ENCODE results near the gene PER2.

Gene PER2

DNA sequence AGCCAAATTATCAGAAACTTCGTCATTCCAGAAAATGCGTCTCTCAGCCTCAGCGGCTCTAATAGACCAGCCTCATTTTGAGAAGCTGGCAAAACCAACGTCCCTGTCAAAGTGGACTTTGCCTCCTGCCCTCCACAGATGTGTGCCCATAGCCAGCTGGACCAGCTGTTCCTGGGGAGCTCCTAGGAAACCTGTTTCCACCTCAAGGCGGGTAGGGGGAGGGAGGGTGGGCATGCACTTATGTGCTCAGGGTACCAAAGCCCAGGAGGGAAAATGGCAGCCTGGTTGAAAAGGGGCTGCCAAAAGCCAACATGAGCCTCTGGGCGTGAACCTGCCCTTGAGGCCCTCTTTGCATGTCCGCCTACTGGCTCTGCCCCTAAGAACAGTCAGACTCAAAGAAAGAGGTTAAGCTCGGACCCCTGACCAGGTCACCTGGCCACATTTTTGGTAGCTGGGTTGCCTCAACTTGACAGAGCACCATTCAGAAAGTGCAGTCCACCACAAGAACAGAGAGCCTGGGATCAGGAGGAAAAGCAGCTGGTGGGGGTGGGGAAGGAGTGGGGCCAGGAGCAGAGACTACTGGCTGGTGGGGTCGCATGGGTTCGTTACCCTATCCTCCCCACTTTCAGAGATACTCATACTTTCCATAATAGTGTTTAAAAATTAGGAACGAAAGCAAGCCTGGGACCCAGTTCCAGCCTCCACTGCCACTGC, 3.5 kb downstream of the PER2 start:
- TF ChIP-seq SIN3A (IDR thresholded peaks at IDR 0.05; ENCODE audit: borderline replicate concordance, insufficient read depth, low read length) (no peak), TAF1 (IDR thresholded peaks at IDR 0.05; ENCODE audit: borderline replicate concordance, insufficient read depth, low read length) (no peak), POLR2AphosphoS5 (IDR thresholded peaks at IDR 0.05; ENCODE audit: low read depth, low read length) (no peak), FOXP2 (optimal IDR thresholded peaks at IDR 0.05; ENCODE audit: borderline replicate concordance, extremely low read depth, extremely low read length, insufficient read depth) (no peak)
- TF ChIP-seq, protein P1, sequence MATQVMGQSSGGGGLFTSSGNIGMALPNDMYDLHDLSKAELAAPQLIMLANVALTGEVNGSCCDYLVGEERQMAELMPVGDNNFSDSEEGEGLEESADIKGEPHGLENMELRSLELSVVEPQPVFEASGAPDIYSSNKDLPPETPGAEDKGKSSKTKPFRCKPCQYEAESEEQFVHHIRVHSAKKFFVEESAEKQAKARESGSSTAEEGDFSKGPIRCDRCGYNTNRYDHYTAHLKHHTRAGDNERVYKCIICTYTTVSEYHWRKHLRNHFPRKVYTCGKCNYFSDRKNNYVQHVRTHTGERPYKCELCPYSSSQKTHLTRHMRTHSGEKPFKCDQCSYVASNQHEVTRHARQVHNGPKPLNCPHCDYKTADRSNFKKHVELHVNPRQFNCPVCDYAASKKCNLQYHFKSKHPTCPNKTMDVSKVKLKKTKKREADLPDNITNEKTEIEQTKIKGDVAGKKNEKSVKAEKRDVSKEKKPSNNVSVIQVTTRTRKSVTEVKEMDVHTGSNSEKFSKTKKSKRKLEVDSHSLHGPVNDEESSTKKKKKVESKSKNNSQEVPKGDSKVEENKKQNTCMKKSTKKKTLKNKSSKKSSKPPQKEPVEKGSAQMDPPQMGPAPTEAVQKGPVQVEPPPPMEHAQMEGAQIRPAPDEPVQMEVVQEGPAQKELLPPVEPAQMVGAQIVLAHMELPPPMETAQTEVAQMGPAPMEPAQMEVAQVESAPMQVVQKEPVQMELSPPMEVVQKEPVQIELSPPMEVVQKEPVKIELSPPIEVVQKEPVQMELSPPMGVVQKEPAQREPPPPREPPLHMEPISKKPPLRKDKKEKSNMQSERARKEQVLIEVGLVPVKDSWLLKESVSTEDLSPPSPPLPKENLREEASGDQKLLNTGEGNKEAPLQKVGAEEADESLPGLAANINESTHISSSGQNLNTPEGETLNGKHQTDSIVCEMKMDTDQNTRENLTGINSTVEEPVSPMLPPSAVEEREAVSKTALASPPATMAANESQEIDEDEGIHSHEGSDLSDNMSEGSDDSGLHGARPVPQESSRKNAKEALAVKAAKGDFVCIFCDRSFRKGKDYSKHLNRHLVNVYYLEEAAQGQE (IDR thresholded peaks at IDR 0.05; ENCODE audit: insufficient read depth in 1 of 2, low read depth in 2 of 2, low read length in 2 of 2) = no peak

DNA sequence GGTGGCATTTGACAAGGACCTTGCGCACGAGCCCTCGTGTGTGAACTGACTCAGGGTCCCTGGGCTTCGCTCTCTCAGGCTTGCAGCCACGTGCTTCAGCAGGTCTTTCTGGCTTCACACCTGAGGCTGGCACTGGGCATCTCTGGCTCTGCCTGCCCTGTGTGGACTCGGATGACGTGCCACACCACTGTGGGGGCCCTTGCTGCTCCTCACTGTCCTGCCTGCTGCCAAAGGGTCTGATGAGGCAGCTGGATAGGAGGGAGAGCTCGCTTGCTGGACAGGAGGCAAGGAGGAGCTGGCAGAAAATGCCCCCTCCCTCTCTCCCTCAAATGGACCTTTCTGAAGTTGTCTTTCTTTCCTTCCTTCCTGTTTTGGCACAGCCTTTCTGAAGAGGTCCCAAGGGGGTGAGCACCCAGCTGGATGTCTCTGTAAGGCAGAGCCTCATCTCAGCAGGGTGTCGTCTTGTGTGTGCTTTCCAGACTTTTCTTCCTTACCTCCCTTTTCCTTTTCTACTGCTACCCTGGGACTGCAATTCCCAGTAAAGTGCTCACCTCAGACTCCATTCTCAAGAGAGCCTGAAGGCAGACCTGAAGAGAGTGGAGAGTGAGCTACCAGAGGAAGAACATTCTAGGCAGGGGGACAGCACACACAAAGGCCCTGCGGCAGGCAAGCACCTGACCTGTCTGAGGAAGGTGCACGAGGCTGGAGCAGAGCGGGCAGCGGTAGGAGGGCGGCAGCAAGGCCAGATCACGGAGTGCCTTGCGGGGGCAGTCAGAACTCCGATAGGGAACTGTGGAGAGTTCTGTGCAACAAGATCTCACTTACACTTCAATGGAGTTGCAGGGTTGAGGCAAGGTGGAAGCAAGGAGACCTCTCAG, 5.3 kb downstream of the PER2 start:
- TF ChIP-seq TAF1 (IDR thresholded peaks at IDR 0.05; ENCODE audit: borderline replicate concordance, insufficient read depth, low read length) = no peak
- TF ChIP-seq POLR2AphosphoS5 (IDR thresholded peaks at IDR 0.05; ENCODE audit: low read depth, low read length) = no peak
- TF ChIP-seq, protein P1 (IDR thresholded peaks at IDR 0.05; ENCODE audit: insufficient read depth in 1 of 2, low read depth in 2 of 2, low read length in 2 of 2) = no peak
- no peak for TF ChIP-seq SIN3A (IDR thresholded peaks at IDR 0.05; ENCODE audit: borderline replicate concordance, insufficient read depth, low read length)
- no peak for TF ChIP-seq FOXP2 (optimal IDR thresholded peaks at IDR 0.05; ENCODE audit: borderline replicate concordance, extremely low read depth, extremely low read length, insufficient read depth)

- TF ChIP-seq TAF1 (IDR thresholded peaks at IDR 0.05; ENCODE audit: borderline replicate concordance, insufficient read depth, low read length) = no peak
- TF ChIP-seq, protein P1 (IDR thresholded peaks at IDR 0.05; ENCODE audit: insufficient read depth in 1 of 2, low read depth in 2 of 2, low read length in 2 of 2) = no peak
- TF ChIP-seq POLR2AphosphoS5 (IDR thresholded peaks at IDR 0.05; ENCODE audit: low read depth, low read length) = no peak
These were observed 6.5 kb downstream of the PER2 start for GRCh38 chr2:238281826-238282480.

- no peak for TF ChIP-seq FOXP2 (optimal IDR thresholded peaks at IDR 0.05; ENCODE audit: borderline replicate concordance, extremely low read depth, extremely low read length, insufficient read depth)
These were observed 8.2 kb downstream of the PER2 start for GRCh38 chr2:238280083-238280825.

GRCh38 chr2:238279324-238279682, 9.1 kb downstream of the PER2 start:
- TF ChIP-seq, protein P1 (IDR thresholded peaks at IDR 0.05; ENCODE audit: insufficient read depth in 1 of 2, low read depth in 2 of 2, low read length in 2 of 2) = no peak
- no peak for TF ChIP-seq FOXP2 (optimal IDR thresholded peaks at IDR 0.05; ENCODE audit: borderline replicate concordance, extremely low read depth, extremely low read length, insufficient read depth)
- no peak for TF ChIP-seq TAF1 (IDR thresholded peaks at IDR 0.05; ENCODE audit: borderline replicate concordance, insufficient read depth, low read length)
- no peak for TF ChIP-seq POLR2AphosphoS5 (IDR thresholded peaks at IDR 0.05; ENCODE audit: low read depth, low read length)
- TF ChIP-seq SIN3A (IDR thresholded peaks at IDR 0.05; ENCODE audit: borderline replicate concordance, insufficient read depth, low read length) = no peak
